GM18873 (cell line): ENCODE measurements around the gene EVPL.
"Not testable (repeated sequence)": the region's sequence is repeated elsewhere in the genome, so short reads cannot be mapped to it uniquely, and the experiment has no call there.

Source experiments
- ATAC-seq: cut with Tn5 transposase; IDR thresholded peaks from one replicate; pipeline ENCODE4 v1.9.1; 2021; ENCODE audit warnings: mild to moderate bottlenecking, moderate library complexity, moderate number of reproducible peaks; ENCODE audit not compliant: unreplicated experiment, low FRiP score

Gene EVPL

DNA sequence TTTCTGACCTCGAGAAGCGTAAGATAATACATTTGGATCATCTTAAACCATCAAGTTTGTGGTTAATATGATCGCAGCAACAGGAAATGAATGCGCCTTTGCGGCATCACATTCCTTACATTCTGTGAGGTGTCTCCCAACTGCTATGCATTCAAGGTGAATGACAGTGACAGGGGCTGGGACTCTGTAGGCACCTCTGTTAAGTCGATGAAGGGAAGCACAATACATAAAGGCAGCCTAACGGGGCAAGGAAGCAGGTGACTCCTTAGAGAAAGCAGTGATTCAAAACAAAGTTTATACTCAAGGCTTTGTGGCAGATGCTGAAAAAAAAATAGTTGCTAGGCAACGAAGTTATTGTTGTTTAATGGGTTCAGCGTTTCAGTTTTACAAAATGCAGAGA lies 21.6 kb upstream of the EVPL start:
- no peak for ATAC-seq

DNA sequence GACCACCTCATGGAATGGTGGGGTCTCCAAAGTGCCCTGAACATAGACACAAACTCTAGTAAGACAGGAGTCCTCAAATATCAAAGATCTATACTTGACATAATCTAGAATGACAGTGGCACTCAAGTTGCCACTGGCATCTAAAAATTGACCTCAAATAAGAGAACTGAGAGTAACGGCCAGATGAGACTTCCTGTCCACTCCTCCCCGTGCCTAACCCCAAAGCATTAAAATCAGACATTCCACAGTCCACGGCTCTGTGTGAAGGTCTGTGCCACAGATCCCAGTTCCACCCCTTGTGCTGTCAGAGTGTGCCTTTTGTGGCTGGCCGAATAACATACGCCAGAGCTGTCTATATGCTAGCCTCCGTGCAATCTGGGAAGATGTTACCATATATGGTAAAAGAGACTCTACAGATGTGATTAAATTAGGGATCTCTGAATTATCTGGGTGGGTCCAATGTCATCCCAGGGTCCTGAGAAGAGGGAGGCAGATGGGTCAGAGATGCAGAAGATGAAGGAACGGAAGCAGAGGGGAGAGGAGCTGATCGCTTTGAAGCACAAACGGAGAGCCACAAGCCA lies 21.0 kb upstream of the EVPL start:
- ATAC-seq: no peak

DNA sequence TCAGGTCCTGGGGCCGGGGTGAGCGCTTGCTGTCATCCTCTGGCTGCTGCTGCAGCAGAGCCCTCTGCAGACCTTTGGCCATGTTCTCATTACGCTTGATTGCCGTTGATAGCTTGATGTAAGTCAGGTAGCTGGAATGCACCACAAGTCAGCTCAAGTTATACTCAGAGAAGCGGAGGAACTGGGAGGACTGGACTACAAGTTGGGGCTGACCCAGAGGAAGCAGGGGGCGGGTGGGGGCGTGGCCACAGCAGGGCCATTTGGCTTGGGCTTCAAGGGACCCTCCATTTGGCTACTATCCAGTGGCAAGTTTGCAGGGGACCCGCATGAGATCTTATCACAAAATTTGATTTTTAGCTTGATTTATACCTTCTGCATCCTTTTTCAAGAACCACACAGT lies 19.0 kb upstream of the EVPL start:
- no peak for ATAC-seq

DNA sequence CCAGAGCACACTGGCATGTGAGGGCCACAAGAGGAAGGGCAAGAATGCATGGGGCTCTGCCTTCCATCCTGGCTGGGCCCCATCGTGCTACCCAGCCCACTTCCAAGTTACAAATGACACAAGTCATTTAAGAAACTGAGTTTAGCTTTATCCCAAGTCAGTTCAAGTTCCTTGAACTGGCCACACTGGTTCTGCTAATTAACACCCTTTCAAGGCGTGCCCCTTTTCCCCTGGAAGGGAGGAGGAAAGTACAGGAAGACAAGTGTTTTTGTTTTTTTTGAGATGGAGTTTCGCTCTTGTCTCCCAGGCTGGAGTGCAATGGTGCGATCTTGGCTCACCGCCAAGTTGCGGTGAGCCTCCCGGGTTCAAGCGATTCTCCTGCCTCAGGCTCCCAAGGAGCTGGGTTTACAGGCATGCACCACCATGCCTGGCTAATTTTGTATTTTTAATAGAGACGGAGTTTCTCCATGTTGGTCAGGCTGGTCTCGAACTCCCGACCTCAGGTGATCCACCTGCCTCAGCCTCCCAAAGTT lies 17.4 kb upstream of the EVPL start:
- not testable (repeated sequence) for ATAC-seq

DNA sequence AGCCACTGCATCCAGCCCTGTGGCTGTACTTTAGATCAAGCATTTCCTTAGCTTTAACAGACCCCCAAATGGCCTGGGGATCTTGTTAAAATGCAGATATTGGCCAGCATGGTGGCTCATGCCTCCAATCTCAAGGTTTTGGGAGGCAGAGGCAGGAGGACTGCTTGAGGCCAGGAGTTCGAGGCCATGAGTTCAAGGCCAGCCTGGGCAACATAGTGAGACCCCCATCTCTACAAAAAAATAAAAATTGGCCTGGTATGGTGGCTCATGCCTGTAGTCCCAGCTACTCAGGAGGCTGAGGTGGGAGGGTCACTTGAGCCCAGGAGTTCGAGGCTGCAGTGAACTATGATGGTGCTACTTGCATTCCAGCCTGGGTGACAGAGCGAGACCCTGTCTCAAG lies 15.8 kb upstream of the EVPL start:
- ATAC-seq: not testable (repeated sequence)

DNA sequence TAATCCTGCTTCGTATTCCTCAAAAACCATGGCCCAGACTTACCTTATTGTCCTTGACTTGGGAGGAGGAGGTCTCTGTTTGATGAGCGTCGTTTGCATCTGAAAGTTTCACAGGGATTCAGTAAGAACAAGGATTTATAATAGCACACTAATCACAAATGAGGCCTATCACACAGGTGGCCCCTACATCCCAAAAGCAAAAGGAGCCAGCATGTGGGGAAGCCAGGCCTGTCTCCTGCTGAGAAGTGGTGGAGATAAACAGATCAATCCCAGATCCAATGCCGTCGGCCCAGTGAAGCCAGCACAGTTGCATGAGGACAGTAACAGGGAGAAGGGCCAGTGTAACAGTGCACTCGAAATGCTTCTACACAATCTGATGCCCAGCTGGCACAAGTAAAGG lies 13.3 kb upstream of the EVPL start:
- no peak for ATAC-seq

DNA sequence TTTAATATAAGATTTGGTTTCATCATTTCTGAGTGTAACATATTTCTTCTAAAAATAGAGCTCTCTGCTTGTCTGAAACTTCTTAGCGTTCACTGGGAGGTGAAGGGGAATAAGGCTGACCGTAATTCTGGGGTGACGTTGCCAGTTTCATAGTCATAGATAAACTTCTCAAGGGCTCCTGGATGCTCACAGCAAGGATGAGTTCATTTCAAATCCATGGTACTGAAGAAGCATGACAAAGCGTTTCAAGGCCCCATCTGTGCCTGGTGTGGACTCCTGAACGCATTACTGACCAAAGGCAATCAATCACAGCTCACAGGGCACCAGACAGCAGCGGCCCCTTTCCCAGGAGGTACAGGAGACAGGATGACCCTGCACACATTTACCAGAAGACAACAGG lies 12.0 kb upstream of the EVPL start:
- ATAC-seq: no peak

DNA sequence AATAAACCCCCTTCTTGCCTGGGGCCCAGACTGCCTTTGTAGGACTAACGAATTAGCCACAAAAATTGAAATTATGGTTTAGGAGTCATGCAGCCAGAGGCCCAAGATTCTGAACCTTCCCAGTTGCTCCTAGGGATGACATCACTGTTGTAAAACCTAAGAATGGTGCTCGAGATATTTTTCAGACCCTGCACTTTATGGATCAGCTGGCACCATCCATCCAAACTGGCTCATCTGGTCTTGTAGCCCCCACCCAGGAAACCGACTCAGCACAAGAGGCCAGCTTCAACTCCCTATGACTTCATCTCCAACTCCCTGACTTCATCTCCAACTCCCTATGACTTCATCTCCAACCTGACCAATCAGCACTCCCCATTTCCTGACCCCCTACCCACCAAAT lies 10.9 kb upstream of the EVPL start:
- no peak for ATAC-seq

DNA sequence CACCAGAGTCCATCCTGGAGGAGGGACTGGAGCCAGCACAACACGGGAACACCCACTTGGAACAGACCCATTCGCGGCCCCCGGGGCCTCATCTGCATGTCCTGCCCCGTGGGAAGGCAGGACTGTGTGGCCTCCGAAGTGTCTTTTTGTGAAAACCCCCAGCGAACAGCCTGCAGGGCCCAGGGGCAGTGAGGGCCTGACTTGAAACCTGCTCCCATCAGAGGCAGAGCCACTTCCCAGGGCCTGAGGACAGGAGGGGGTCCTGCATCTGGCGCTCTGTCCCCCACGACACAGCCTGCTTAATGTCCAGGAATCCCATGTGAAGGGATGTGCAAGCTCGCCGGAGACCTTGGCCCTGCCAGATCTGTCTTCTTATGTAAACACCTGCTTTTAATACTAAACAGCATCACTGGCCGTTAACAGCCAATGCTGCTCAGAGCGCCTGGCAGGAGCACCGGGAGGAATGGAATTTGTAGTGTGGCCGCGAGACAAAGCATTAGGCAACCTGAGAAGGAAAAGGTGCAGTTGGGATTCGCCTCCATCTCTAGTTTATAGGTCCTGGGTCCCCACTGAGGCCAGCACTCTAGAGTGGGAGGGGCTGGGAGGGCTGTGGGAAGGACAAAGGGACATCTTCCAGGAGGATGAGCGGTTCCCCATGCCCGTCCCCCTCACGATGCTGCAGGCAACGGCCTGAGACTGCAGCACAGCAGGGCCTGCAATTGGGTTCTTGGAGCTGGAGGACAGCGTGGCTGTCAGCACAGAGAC lies 9.6 kb upstream of the EVPL start:
- no peak for ATAC-seq

DNA sequence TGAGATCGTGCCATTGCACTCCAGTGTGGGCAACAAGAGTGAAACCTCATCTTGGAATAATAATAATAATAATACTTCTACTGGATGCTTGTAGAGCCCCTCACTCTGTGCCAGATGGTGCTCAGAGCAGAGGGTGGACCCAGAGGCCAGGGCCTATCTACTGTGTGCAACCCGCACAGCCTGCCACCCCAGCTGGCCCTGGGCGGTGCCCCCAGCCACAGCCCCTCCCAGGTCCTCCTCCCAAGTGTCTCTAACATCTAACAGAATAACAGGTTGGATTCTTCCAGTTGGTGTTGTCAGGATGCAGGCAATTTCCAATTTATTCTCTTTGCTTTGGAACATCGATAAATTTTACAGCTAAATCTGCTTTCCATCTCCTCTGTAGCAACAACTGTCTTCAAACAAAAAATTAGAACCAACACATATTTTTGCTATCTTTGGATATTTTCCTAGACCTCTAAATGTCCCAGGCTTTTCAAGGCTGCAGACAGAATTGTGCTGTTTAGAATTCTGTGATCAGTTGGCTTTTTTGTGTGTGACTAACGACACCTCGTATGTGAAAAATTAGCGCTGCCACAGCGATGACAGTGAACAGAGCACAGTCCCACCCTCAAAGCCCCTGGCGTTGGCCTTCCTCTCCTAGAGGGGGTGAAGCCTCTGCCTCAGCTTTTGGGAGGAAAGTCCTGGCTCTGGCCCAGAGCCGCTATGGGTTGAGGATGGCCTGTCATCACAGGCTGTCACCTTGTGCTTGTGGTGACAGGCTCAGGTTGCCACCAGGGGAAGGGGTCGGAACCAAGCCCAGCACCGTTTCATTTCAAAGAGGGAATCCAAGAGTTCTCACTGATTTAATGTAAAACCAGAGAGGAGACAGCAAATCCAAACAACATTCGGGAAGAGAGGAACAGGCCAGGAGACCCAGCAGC lies 7.6 kb upstream of the EVPL start:
- ATAC-seq: no peak

DNA sequence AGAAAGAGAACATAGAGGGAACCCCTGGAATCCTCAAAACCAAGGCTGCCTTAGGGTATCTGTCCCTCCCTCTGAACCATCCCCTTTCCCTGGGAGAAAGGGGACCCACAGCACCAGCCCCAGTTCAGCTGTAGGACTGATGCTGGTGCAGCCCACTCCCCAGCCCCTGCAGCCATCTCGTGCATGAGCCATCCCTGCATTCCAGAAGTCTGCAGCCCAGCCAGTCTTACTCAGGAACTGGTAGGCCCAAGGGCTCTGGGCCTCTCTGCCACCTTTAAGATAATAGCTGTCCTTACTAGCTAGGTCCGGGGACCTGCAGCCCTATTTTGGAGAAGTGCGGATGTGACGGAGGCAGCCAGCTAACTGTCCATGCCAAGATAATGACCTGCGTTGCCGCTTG lies 6.0 kb upstream of the EVPL start:
- no peak for ATAC-seq

DNA sequence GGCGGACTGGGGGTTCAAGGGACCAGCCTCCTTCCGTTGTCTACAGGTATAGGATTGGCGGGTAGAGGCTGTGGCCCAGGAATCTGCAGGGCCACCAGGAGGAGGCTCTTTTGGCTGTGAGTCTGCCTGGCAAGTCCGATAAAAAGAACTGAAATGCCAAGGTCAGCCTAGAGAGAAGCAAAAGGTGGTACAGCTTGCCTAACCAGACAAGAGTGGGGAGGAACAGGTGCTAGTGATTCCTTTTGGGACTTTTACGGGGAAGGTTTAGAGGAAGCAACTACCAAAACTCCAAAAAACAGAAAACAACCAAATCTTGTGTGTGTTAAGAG lies 5.6 kb upstream of the EVPL start:
- ATAC-seq: no peak

DNA sequence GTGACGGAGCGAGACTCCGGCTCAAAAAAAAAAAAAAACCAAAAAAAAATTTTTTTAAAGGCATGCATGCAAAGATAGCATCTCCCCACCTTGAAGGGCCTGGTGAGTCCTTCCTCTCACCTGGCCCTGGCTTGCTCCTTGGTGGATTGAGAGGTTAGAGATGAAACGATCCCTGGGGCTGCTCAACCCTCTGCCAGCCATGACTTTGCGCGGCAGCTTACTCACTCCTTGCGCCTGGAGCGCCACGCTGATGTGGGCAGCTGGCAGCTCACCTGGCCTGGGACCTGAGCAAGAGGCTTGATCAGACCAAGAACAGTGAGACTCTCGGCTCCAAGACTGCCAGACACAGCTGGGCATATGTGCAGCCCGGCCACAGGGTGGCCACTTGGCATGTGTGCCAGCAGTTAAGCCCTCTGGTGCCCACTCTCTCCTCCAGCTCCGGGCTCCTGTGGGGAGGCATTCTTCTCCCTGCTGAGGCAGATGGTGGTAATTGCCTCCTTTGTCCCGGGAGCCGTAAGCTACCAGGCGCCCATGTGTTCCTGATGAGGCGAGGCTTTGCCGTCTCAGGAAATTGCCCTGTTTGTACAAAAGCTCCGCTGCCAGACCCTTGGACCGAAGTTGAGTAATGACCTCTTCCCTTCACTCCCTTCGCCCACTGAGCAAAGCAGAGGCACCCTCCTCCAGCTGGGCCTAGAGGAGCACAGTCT lies 5.1 kb upstream of the EVPL start:
- ATAC-seq: no peak

DNA sequence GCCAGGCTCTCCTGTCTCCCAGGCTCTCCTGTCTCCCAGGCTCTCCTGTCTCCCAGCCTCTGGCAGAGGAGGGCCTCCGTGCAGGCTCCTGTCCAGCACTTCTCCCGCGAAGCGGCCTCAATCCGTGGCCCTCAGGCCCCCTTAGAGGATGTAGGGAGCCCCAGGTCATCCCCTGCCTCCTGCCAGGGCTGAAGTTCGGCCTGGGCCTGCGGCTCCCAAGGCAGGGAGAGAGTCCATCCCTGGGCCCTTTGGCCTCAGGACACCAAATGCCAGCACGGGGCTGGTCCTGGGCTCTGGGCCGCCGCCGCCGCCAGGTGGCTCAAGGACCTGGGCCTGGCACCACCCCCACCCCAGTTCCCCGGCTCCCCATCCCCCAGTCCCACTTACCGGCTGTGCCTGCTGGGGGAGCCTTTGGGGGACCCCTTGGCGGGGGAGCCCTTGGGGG lies 370 bp downstream of the EVPL start:
- no peak for ATAC-seq

DNA sequence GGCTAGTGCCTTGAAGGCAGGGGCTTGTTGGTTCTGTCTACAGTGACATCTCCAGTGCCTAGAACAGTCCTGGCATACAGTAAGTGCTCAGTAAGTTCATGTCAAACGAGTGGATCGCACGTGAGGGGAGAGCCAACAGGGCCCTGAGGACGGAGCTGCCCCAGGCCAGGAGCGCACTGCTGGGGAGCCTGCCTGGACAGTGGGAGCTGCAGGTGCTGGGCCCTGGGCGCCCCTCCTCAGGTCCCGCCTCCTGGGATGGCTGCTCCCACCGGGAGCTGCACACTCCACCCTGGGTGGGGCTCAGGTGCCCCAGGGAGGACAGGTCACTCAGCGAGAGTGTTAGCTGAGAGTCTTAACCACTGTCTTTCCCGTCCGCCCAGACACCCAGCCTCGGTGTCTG lies 1.8 kb downstream of the EVPL start:
- no peak for ATAC-seq

DNA sequence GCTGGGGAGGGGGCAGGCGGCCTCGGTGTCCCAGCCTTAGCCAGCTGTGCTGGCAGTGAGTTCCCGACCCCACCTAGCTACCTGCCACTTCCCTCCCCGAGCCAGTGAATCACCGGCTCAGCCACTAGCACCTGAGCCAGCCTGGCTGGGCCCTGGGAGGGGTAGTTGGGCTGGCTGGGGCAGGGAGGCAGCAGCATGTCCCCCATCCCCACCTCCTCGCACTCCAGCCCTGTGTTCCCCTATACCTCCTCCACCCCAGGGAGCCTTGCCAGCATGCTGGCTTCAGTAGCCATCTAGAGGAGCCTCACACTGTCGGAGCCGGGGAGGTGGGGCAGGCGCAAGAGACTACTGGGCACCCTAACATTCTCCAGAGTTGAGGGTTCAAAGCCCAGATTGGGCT lies 2.8 kb downstream of the EVPL start:
- ATAC-seq: no peak

DNA sequence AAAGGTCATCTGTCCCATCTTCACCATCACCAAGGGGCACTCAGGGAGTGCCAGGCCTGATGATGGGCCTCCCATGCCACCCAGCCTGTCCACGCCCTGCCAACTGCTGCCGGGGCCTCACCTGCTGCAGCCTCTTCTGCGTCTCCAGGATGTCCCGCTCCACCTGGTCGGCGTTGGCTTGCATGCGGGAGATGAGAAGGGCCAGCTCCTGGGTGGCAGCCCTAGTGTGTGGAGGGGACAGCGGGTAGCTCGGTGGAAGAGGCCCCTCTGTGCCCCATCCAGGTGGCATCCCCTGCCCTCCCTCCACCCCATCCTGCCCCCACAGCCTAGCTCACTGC lies 3.2 kb downstream of the EVPL start:
- ATAC-seq: no peak

DNA sequence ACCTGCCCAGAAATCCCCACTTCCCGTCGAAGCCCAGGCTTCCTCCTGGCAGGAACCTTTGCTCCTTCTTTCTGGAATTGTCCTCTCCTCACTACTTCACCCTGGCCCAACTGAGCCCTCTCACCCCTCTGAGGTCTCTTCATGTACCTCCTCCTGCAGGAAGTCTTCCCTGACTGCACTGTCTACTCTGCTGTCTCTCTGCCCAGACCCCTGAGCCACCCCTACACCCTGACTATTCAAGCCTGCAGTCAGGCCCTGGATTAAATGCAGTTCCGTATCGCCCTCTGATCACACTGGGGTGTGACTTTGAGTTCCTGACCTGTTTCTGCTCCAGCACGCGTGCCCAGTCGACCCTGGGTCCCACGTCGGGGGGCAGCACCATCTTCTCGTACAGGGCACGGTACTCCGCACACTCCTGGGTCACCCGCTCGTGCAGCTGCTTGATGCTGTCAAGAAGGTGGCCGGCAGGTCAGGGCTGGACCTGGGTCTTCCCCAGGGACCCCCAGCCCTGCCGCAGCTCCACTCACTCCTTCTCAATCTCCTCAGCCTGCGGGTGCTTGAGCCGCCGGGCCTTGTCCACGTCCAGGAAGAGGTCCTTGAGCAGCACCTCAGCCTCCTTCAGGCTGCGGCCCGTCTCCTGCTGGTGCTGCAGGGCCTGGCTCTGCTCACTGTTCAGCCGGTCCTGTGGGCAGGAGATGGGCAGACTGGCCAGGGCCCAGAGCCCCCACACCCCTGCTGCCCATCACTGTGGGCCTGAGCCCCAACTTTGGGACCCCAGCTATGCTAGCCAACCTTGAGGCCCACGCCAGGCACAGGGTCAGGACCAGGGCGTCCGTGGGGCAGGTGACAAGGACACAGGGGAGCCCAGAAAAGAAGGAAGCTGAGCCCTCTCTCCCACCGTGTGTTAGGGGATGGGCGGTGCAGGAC lies 3.9 kb downstream of the EVPL start:
- no peak for ATAC-seq

DNA sequence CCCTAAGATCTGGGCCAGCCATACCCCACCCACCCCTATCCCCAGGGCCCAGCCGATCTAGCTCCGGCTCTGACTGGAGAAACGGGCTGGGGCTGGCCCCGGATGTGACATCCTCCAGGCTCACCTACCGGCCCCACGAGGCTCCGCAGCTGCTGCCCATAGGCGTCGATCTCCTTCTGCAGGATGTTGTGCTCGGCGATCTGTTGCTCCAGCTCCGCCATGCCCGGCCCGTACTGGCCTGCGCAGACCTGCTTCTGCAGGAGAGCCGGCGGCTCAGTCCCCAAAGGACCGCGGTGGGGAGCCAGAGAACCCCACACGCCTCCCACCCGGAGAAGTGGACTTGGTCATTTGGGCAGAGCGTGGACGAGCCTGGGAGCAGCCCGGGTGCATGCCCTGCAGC lies 4.8 kb downstream of the EVPL start:
- no peak for ATAC-seq
